ENCODE data around the gene PANK4. TPM values are rescaled to one million over a fixed set of nuclear protein-coding genes. Genes with fewer than 3 reads are reported as not detected.

The PANK4 gene
- total and polyA plus RNA-seq, 2 of the 8 experiments (the other 6 are each of a cell fraction or from before 2014, with no cell fraction given) = 20.1 to 29.7 TPM

GRCh38 chr1:2553871-2554620 is 27.6 kb upstream of the PANK4 start:
- Histone ChIP-seq H2AFZ (ENCODE audit: low read length) (no peak overlapping the region), H3K23me2 (ENCODE audit: low read depth, low read length) (no peaks in the 10 kb centered on the region), H2BK15ac (ENCODE audit: low read length) (no peak overlapping the region), H2BK12ac (ENCODE audit: low read depth, low read length) (no peak overlapping the region), H3K23ac (ENCODE audit: insufficient read length) (no peak overlapping the region), H3K4me2 (ENCODE audit: insufficient read depth in 1 of 2, low read depth in 2 of 2, low read length in 2 of 2) (no peak overlapping the region), H2AK5ac (ENCODE audit: low read depth, low read length) (no peak overlapping the region), H3K9ac (replicated peaks in 1 of 4; ENCODE audit: extremely low read depth in 1 of 4, low read depth in 3 of 4, low read length in 3 of 4) (no peak overlapping the region), H3K14ac (ENCODE audit: insufficient read length) (no peak overlapping the region), H3K27ac (ENCODE audit: low read depth, low read length) (no peak overlapping the region), H3K4me3 (ENCODE audit: extremely low read depth in 1 of 4, insufficient read depth in 2 of 4, low read depth in 3 of 4, low read length in 4 of 4) (no peak overlapping the region), H3K79me1 (ENCODE audit: low read depth, low read length) (no peaks in the 10 kb centered on the region), H4K20me1 (replicated peaks in 1 of 2; ENCODE audit: control insufficient read depth in 1 of 2, insufficient read depth in 2 of 2, low read length in 2 of 2) (no peaks in the 10 kb centered on the region), H3K4ac (replicated peaks; ENCODE audit: insufficient read length, low read depth, low read length) (no peak overlapping the region), H3K36me3 (ENCODE audit: control insufficient read depth in 2 of 4, insufficient read depth in 4 of 4, low read length in 3 of 4) (no peaks in the 10 kb centered on the region), H2BK5ac (ENCODE audit: low read depth, low read length) (no peak overlapping the region), H3K4me1 (replicated peaks in 1 of 4; ENCODE audit: control insufficient read depth in 3 of 4, insufficient read depth in 4 of 4, low read length in 3 of 4) (peaks cover 0 to 6% (median 0%) of the 10 kb centered on the region in 4 experiments; a peak in 3 of 7 replicates), H4K8ac (ENCODE audit: extremely low read depth, insufficient read depth, low read length) (peak overlapping the region; percentile 51; the same call in 1 of the 2 replicates), H3K9me3 (ENCODE audit: insufficient read depth in 2 of 2, low read depth in 1 of 2, low read length in 1 of 2) (no peaks in the 10 kb centered on the region; a peak in 1 of 4 replicates), H4K5ac (ENCODE audit: insufficient read length, low read depth, low read length) (no peak overlapping the region), H2BK20ac (ENCODE audit: low read length) (no peak overlapping the region), H3K79me2 (ENCODE audit: control insufficient read depth in 1 of 2, insufficient read depth in 2 of 2, low read length in 2 of 2) (no peaks in the 10 kb centered on the region), H2BK120ac (replicated peaks; ENCODE audit: low read depth, low read length) (no peak overlapping the region), H3K56ac (replicated peaks; ENCODE audit: insufficient read length, low read depth, low read length) (no peak overlapping the region), H3K27me3 (replicated peaks in 1 of 4; ENCODE audit: control insufficient read depth in 3 of 4, extremely low read depth in 1 of 4, insufficient read depth in 3 of 4, low read length in 3 of 4) (no peaks in the 10 kb centered on the region), H4K91ac (replicated peaks; ENCODE audit: insufficient read length, low read length) (no peak overlapping the region), H3K18ac (ENCODE audit: extremely low read depth, low read length) (no peak overlapping the region)
- POLR2A ChIA-PET (ENCODE audit: partially characterized antibody) = no interaction called here
- WGBS, 2 experiments (ENCODE audit: extremely low coverage in 1 of 2, insufficient coverage in 1 of 2, insufficient read length in 1 of 2, insufficient replicate concordance in 2 of 2, low coverage in 1 of 2, low lambda C conversion rate in 2 of 2, missing lambda C conversion rate in 1 of 2) = 89% methylated on average over 21 of the region's 30 CpGs; no CpG with 5 or more reads in 1 of the 2 experiments
- no peak for DNase-seq (ENCODE audit: low read depth in 1 of 2, low spot score in 2 of 2)
- FAIRE-seq = no peak
- CTCF ChIA-PET (ENCODE audit: partially characterized antibody) = no interaction called here
- TF ChIP-seq SRF (IDR thresholded peaks at IDR 0.05; ENCODE audit: low read depth, low read length) (no peak), TAF7 (optimal IDR thresholded peaks at IDR 0.05; ENCODE audit: borderline replicate concordance, low read depth, low read length) (no peak), BRCA1 (IDR thresholded peaks at IDR 0.05; ENCODE audit: low read depth, low read length) (no peak), RFX5 (IDR thresholded peaks at IDR 0.05; ENCODE audit: borderline replicate concordance, low read depth, low read length) (no peak), RAD21 (IDR thresholded peaks at IDR 0.05 in 1 of 2, conservative IDR thresholded peaks at IDR 0.05 in 1 of 2; ENCODE audit: low read depth in 2 of 2, low read length in 2 of 2) (no peak), SP2 (IDR thresholded peaks at IDR 0.05; ENCODE audit: low read length) (no peak), ZNF274 (IDR thresholded peaks at IDR 0.05; ENCODE audit: borderline replicate concordance, extremely low read depth, low read length) (no peak), MAFK (IDR thresholded peaks at IDR 0.05; ENCODE audit: low read depth, low read length) (no peak), CTCF (IDR thresholded peaks at IDR 0.05; ENCODE audit: control extremely low read depth in 1 of 3, insufficient read depth in 1 of 3, low read depth in 1 of 3, low read length in 3 of 3) (no peak), TCF12 (IDR thresholded peaks at IDR 0.05; ENCODE audit: low read depth, low read length) (no peak), ASH2L (IDR thresholded peaks at IDR 0.05; ENCODE audit: low read length) (no peak)

Measured in H1 (cell line).